ENCODE measurements around the gene TOX4.

GRCh38 chr14:21523203-21523602 lies 46.2 kb downstream of the TOX4 start:
- TF ChIP-seq CTCF (IDR thresholded peaks at IDR 0.05) (no peak), POLR2A (IDR thresholded peaks at IDR 0.05) (no peak), EP300 (IDR thresholded peaks at IDR 0.05) (no peak)

Measured in tibial nerve (tissue), 4 donors.